Neuronal stem cell (in vitro differentiated cells): ENCODE data around the gene MVK.

Experiments used
- DNase-seq: peaks from one replicate; pipeline ENCODE4 v3.0.0-alpha.2; 2013; ENCODE audit warnings: low spot score
- H2AFZ ChIP-seq: one replicate; pipeline ENCODE4 v1.6.1; 2013; ENCODE audit warnings: mild to moderate bottlenecking, low read length, inconsistent platforms
- H2AK5ac ChIP-seq: 2 replicates; pipeline ENCODE4 v1.6.1; 2013; ENCODE audit warnings: low read depth, mild to moderate bottlenecking, inconsistent platforms, low read length, moderate library complexity, mixed read lengths
- H2BK120ac ChIP-seq: 2 replicates; pipeline ENCODE4 v1.6.1; 2013; ENCODE audit warnings: low read depth, mild to moderate bottlenecking, inconsistent platforms, low read length, moderate library complexity, mixed read lengths
- H2BK12ac ChIP-seq: one replicate; pipeline ENCODE4 v1.6.1; 2013; ENCODE audit warnings: low read length, inconsistent platforms
- H2BK15ac ChIP-seq: 2 replicates; pipeline ENCODE4 v1.6.1; 2013; ENCODE audit warnings: mild to moderate bottlenecking, low read length, inconsistent platforms, mixed read lengths
- H2BK5ac ChIP-seq: one replicate; pipeline ENCODE4 v1.6.1; 2013; ENCODE audit warnings: inconsistent platforms, mild to moderate bottlenecking, low read length, moderate library complexity
- H3K14ac ChIP-seq: one replicate; pipeline ENCODE4 v1.6.1; 2013; ENCODE audit warnings: low read length, inconsistent platforms
- H3K18ac ChIP-seq: 2 replicates; pipeline ENCODE4 v1.6.1; 2013; ENCODE audit warnings: low read length, inconsistent platforms
- H3K23ac ChIP-seq: 2 replicates; pipeline ENCODE4 v1.6.1; 2013; ENCODE audit warnings: low read depth, mild to moderate bottlenecking, mixed read lengths, low read length, inconsistent platforms; ENCODE audit not compliant: poor library complexity
- H3K27ac ChIP-seq: replicated peaks from 3 replicates; pipeline ENCODE4 v1.5.1; 2013; ENCODE audit warnings: low read length, inconsistent platforms
- H3K27me3 ChIP-seq, 3 experiments: 2 replicates each; pipeline ENCODE4 v1.6.1; 2013; ENCODE audit warnings: low read length in 3 of 3, mild to moderate bottlenecking in 2 of 3, inconsistent platforms in 1 of 3, low read depth in 1 of 3, mixed read lengths in 1 of 3, moderate library complexity in 1 of 3; ENCODE audit not compliant: control insufficient read depth in 3 of 3, insufficient read depth in 3 of 3
- H3K36me3 ChIP-seq, 2 donors: replicated peaks in 1 of 2; 2 replicates each; pipeline ENCODE4 v1.6.1; 2013; ENCODE audit warnings: low read length in 2 of 2; ENCODE audit not compliant: control insufficient read depth in 2 of 2, insufficient read depth in 2 of 2
- H3K4ac ChIP-seq: 2 replicates; pipeline ENCODE4 v1.6.1; 2013; ENCODE audit warnings: inconsistent platforms, mild to moderate bottlenecking, low read length, moderate library complexity
- H3K4me1 ChIP-seq, 2 donors: 1 replicate in 1 of 2; 2 replicates in 1 of 2; pipeline ENCODE4 v1.6.1; 2013; ENCODE audit warnings: low read length in 2 of 2, low read depth in 1 of 2; ENCODE audit not compliant: control insufficient read depth in 2 of 2, insufficient read depth in 1 of 2
- H3K4me2 ChIP-seq: one replicate; pipeline ENCODE4 v1.6.1; 2013; ENCODE audit warnings: mild to moderate bottlenecking, low read length, inconsistent platforms; ENCODE audit not compliant: insufficient read depth, poor library complexity, severe bottlenecking
- H3K4me3 ChIP-seq, 2 donors: 2 replicates each; pipeline ENCODE4 v1.5.1; 2013; ENCODE audit warnings: low read length in 2 of 2, mild to moderate bottlenecking in 2 of 2, inconsistent platforms in 1 of 2, moderate library complexity in 1 of 2
- H3K79me1 ChIP-seq: one replicate; pipeline ENCODE4 v1.6.1; 2013; ENCODE audit warnings: low read depth, mild to moderate bottlenecking, inconsistent platforms, low read length, moderate library complexity
- H3K9ac ChIP-seq: one replicate; pipeline ENCODE4 v1.6.1; 2013; ENCODE audit warnings: mild to moderate bottlenecking, low read depth, low read length, inconsistent platforms; ENCODE audit not compliant: poor library complexity
- H3K9me3 ChIP-seq, 2 donors: replicated peaks in 1 of 2; 2 replicates each; pipeline versions ENCODE3 to v1.6.1; 2013; ENCODE audit warnings: low read length in 2 of 2, mild to moderate bottlenecking in 2 of 2, inconsistent platforms in 1 of 2, low read depth in 1 of 2, mixed read lengths in 1 of 2, moderate library complexity in 1 of 2; ENCODE audit not compliant: control insufficient read depth in 2 of 2, insufficient read depth in 1 of 2
- H4K8ac ChIP-seq: one replicate; pipeline ENCODE4 v1.6.1; 2013; ENCODE audit warnings: low read depth, mild to moderate bottlenecking, inconsistent platforms, low read length, moderate library complexity
- H4K91ac ChIP-seq: one replicate; pipeline ENCODE4 v1.6.1; 2013; ENCODE audit warnings: low read length, low read depth, mild to moderate bottlenecking, inconsistent platforms; ENCODE audit not compliant: poor library complexity
- WGBS, 2 donors: extraction: QIAGEN DNeasy Blood & Tissue Kit; methylation state at CpG; one replicate each; pipeline ENCODE4 v1.1.7; 2013; ENCODE audit warnings: missing lambda C conversion rate in 2 of 2, mixed read lengths in 1 of 2; ENCODE audit not compliant: insufficient read length in 2 of 2, insufficient replicate concordance in 1 of 2; ENCODE audit errors: extremely low coverage in 2 of 2; 5-methylcytosine and 5-hydroxymethylcytosine counted together

Gene MVK

DNA sequence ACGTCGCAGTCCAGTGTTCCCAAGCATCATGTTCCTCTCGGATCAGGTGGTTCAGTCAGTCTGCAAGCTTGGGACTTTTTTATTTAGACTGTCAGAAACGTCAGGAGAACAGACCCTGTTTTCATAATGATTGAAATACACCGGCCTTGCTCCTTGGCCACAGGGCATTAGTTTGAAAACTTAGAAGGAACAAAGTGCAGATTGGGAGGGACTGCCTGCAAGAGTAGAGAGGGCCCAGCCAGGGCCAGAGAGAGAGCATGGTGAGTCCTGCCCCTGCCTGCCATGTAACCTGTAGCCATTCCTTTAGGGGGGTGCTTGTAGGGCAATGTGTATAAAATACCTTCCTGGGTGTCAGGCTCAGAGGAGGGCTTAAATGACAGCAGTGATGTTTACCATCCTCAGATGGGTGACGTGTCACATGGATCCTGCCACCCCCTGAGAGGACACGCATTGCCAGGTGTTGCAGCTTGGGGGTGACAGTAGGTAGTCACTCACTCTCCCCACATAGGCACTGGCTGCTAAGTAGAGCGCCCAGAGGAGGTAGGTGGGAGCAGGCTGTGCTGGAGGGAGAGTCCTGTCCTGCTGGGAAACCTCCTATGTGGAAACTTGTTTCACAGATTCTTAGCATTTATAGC lies 46.0 kb upstream of the MVK start:
- H2BK120ac ChIP-seq = no peak overlapping the region
- WGBS, 2 donors = no CpG with 5 or more reads among the region's 8 CpGs

DNA sequence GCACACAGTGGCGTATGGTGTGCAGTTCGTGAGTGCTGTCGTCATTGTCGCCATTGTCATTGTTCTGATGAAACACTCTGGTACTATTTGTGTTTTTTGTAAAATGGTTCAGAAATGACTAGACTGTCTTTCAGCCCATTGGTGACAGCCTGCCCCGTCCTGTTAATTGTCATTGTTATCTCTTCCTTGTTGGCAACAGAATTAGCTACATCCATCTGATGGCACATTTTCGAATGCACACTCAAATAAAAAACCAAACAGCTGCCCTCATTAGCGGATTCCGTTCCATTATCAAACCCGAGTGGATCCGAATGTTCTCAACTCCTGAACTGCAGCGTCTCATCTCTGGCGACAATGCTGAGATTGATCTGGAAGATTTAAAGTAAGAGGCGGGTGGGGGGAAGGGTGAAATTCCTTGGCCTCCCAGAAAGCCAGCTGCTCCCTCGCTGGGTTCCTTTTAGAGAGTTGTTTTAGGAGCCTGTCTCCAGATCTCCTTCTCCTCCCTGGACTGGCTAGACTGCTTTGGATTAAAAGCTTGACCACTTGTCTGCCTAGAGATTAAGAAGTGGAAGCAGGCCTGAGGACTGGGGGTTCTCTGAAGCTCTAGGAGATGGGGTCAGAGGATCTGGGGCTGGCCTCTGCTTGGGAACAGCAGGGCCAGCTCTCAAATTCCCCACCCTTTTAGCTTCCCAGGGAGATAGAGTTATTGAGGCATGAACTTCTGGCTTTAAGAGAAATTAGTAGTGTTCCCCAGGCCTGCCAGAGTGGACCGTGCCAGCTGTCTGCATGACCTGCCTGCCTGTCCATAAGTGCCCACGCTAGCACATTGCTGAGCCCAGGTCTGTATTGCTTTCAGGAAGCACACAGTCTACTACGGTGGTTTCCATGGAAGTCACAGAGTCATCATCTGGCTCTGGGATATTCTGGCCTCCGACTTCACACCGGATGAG lies 43.6 kb upstream of the MVK start:
- Histone ChIP-seq H3K4me3 (no peak overlapping the region), H3K23ac (no peak overlapping the region), H3K4me1 (peaks cover 0 to 36% of the 10 kb centered on the region in 2 donors), H3K36me3 (peaks cover 3 to 87% of the 10 kb centered on the region in 2 donors), H2BK5ac (no peak overlapping the region), H4K8ac (no peak overlapping the region), H3K9me3 (no peaks in the 10 kb centered on the region), H3K18ac (peak overlapping the region; percentile 80), H2BK12ac (no peak overlapping the region), H3K4me2 (no peak overlapping the region), H3K27me3 (no peaks in the 10 kb centered on the region), H3K4ac (no peak overlapping the region), H2AK5ac (no peak overlapping the region), H3K14ac (no peak overlapping the region), H3K79me1 (no peaks in the 10 kb centered on the region), H3K9ac (no peak overlapping the region), H2AFZ (no peak overlapping the region), H3K27ac (peak overlapping the region; percentile 34), H2BK120ac (no peak overlapping the region), H4K91ac (no peak overlapping the region), H2BK15ac (no peak overlapping the region)
- no CpG with 5 or more reads among the region's 19 CpGs for WGBS, 2 donors
- no peak for DNase-seq

More for the DNA sequence above, 46.0 kb upstream of the MVK start:
- Histone ChIP-seq H2BK5ac (no peak overlapping the region), H3K9me3 (no peaks in the 10 kb centered on the region), H2BK12ac (peak overlapping the region; percentile 67), H4K91ac (no peak overlapping the region), H3K4ac (no peak overlapping the region), H3K14ac (no peak overlapping the region), H3K23ac (peak overlapping the region; percentile 56), H3K27me3 (no peaks in the 10 kb centered on the region), H3K4me1 (peaks cover 10 to 55% of the 10 kb centered on the region in 2 donors), H2AFZ (no peak overlapping the region), H2AK5ac (peak overlapping the region; percentile 33), H4K8ac (no peak overlapping the region), H3K79me1 (no peaks in the 10 kb centered on the region), H3K36me3 (peaks cover 0 to 88% of the 10 kb centered on the region in 2 donors), H3K27ac (no peak overlapping the region), H3K9ac (no peak overlapping the region), H3K18ac (peak overlapping the region; percentile 31), H3K4me3 (no peak overlapping the region), H3K4me2 (no peak overlapping the region), H2BK15ac (peak overlapping the region; percentile 47)
- DNase-seq = no peak

DNA sequence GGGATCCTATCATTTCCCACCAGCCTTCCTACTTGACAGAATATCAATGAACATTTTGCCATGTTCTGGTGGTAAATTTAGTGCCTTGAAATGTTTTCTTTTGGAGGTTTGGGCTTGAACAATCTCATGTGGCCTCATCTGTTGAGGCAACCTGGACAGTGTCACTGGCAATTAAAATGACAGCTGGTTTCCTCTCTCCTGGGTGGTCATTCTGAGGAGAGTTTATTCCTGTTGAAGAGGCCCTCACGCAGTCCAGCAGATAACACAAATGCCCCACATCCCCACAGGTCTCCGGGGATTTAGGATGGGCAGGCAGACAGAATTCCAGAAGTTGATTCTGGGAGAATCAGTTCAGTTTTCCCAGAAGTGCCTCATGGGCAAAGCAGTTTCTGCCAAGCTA lies 42.2 kb upstream of the MVK start:
- H3K4me3 ChIP-seq = no peak overlapping the region

More for the DNA sequence above, 42.2 kb upstream of the MVK start:
- H3K23ac ChIP-seq = no peak overlapping the region
- H3K36me3 ChIP-seq = peaks cover 4 to 87% of the 10 kb centered on the region in 2 donors
- H2BK12ac ChIP-seq = no peak overlapping the region
- H2BK120ac ChIP-seq = no peak overlapping the region
- H3K9ac ChIP-seq = no peak overlapping the region
- H2AFZ ChIP-seq = no peak overlapping the region
- no CpG with 5 or more reads among the region's 2 CpGs for WGBS, 2 donors
- H3K4me1 ChIP-seq = peaks cover 0 to 28% of the 10 kb centered on the region in 2 donors
- no peak overlapping the region for H3K18ac ChIP-seq
- H3K14ac ChIP-seq = no peak overlapping the region
- H3K4ac ChIP-seq = no peak overlapping the region
- no peak for DNase-seq
- no peak overlapping the region for H4K8ac ChIP-seq
- no peak overlapping the region for H2AK5ac ChIP-seq
- H3K79me1 ChIP-seq = no peaks in the 10 kb centered on the region
- no peak overlapping the region for H2BK5ac ChIP-seq
- H2BK15ac ChIP-seq = no peak overlapping the region
- H4K91ac ChIP-seq = no peak overlapping the region
- H3K4me2 ChIP-seq = no peak overlapping the region
- H3K27ac ChIP-seq = no peak overlapping the region
- H3K9me3 ChIP-seq = no peaks in the 10 kb centered on the region
- no peaks in the 10 kb centered on the region for H3K27me3 ChIP-seq
